SK-N-SH (cell line): ENCODE results near the gene HOXD13. TPM values are rescaled to one million over a fixed set of nuclear protein-coding genes. Genes with fewer than 3 reads are reported as not detected.
A peak's percentile ranks its signal among the peaks of the same experiment; 100 is the strongest.

Experiments used
- CTCF ChIA-PET: fragments of 300-600, 350-600 bp; formaldehyde crosslinking; extraction: SDS; loops from one replicate; lab custom pipeline; 2021; lab: Yijun Ruan, JAX
- POLR2A ChIA-PET: fragments of 350-600 bp; sonication (Branson Sonifier 250); formaldehyde crosslinking; extraction: SDS; loops from one replicate; lab custom pipeline; 2020; ENCODE audit warnings: antibody characterized with exemption, inconsistent platforms; lab: Yijun Ruan, JAX
- DNase-seq: peaks from one replicate; pipeline ENCODE4 v3.0.0; 2012
- H2AFZ ChIP-seq: fragments of 200-600 bp; sonication (generic); 2 replicates; pipeline ENCODE4 v1.8.1; 2016; ENCODE audit warnings: antibody characterized with exemption, mild to moderate bottlenecking, low read depth
- H3F3A ChIP-seq: fragments of 200-600 bp; sonication (generic); replicated peaks from 2 replicates; pipeline ENCODE3; 2016; ENCODE audit warnings: antibody characterized with exemption, mild to moderate bottlenecking; ENCODE audit not compliant: insufficient read depth
- H3K27ac ChIP-seq, 2 experiments: fragments of 200-500 bp in 1 of 2; fragments of 200-600 bp in 1 of 2; sonication (Bioruptor generic) in 1 of 2; sonication (generic), shearing (Covaris generic) in 1 of 2; 2 replicates each; pipeline versions ENCODE4 v1.5.1 to v1.6.1; 2014 to 2016; ENCODE audit warnings: low read depth in 2 of 2, inconsistent platforms in 1 of 2, low read length in 1 of 2, mild to moderate bottlenecking in 1 of 2, mixed read lengths in 1 of 2
- H3K27me3 ChIP-seq: fragments of 200-600 bp; sonication (generic), shearing (Covaris generic); 2 replicates; pipeline ENCODE4 v1.6.1; 2016; ENCODE audit warnings: mixed run types; ENCODE audit not compliant: insufficient read depth
- H3K36me3 ChIP-seq, 2 experiments: fragments of 200-500 bp in 1 of 2; fragments of 200-600 bp in 1 of 2; sonication (Bioruptor generic) in 1 of 2; sonication (generic) in 1 of 2; replicated peaks in 1 of 2; 2 replicates each; pipeline versions ENCODE3 to v1.5.1; 2014 to 2016; ENCODE audit warnings: low read length in 1 of 2, mild to moderate bottlenecking in 1 of 2; ENCODE audit not compliant: insufficient read depth in 2 of 2, control insufficient read depth in 1 of 2
- H3K4me1 ChIP-seq, 2 experiments: fragments of 200-500 bp in 1 of 2; fragments of 200-600 bp in 1 of 2; sonication (Bioruptor generic) in 1 of 2; sonication (generic), shearing (Covaris generic) in 1 of 2; 2 replicates each; pipeline versions ENCODE4 v1.5.1 to v1.6.1; 2014 to 2016; ENCODE audit warnings: low read depth in 1 of 2, low read length in 1 of 2, mixed run types in 1 of 2; ENCODE audit not compliant: insufficient read depth in 2 of 2, control insufficient read depth in 1 of 2
- H3K4me2 ChIP-seq: fragments of 200-600 bp; sonication (generic), shearing (Covaris generic); 2 replicates; pipeline ENCODE4 v1.6.1; 2017; ENCODE audit warnings: mixed run types
- H3K4me3 ChIP-seq, 2 experiments: fragments of 200-500 bp in 1 of 2; fragments of 200-600 bp in 1 of 2; sonication (Bioruptor generic) in 1 of 2; sonication (generic), shearing (Covaris generic) in 1 of 2; 2 replicates each; pipeline versions ENCODE4 v1.5.1 to v1.8.1; 2014 to 2016; ENCODE audit warnings: low read depth in 2 of 2, inconsistent platforms in 1 of 2, low read length in 1 of 2, mild to moderate bottlenecking in 1 of 2, mixed read lengths in 1 of 2, moderate library complexity in 1 of 2
- H3K79me2 ChIP-seq: fragments of 200-600 bp; sonication (generic); 2 replicates; pipeline ENCODE4 v1.8.1; 2017; ENCODE audit warnings: mild to moderate bottlenecking; ENCODE audit not compliant: insufficient read depth
- H3K9ac ChIP-seq: fragments of 200-600 bp; sonication (generic); 2 replicates; pipeline ENCODE4 v1.6.1; 2017; ENCODE audit warnings: mixed run types
- H3K9me2 ChIP-seq: fragments of 200-600 bp; sonication (generic); 2 replicates; pipeline ENCODE4 v1.6.1; 2017; ENCODE audit warnings: mixed run types
- H3K9me3 ChIP-seq: fragments of 200-600 bp; sonication (generic); 2 replicates; pipeline ENCODE4 v1.6.1; 2017; ENCODE audit warnings: mixed run types, mild to moderate bottlenecking, moderate library complexity
- H4K20me1 ChIP-seq: fragments of 200-600 bp; sonication (generic); 2 replicates; pipeline ENCODE4 v1.6.1; 2017; ENCODE audit warnings: mild to moderate bottlenecking, mixed run types; ENCODE audit not compliant: insufficient read depth
- EP300 ChIP-seq, 2 experiments: IDR thresholded peaks; 2 replicates each; pipeline versions ENCODE4 v1.4.0 to v1.6.1; 2012; ENCODE audit warnings: borderline replicate concordance in 1 of 2, low read depth in 1 of 2, low read length in 1 of 2
- FOXM1 ChIP-seq: IDR thresholded peaks from 2 replicates; pipeline ENCODE4 v1.4.0; 2012; ENCODE audit warnings: low read depth, mild to moderate bottlenecking
- GABPA ChIP-seq: IDR thresholded peaks from 2 replicates; pipeline ENCODE4 v1.4.0; 2012; ENCODE audit warnings: low read depth, mild to moderate bottlenecking
- IRF3 ChIP-seq: fragments of 150-350 bp; IDR thresholded peaks from 2 replicates; pipeline ENCODE4 v1.6.1; 2016; ENCODE audit warnings: mild to moderate bottlenecking, low read depth, low read length
- JUND ChIP-seq: IDR thresholded peaks from 2 replicates; pipeline ENCODE4 v1.4.0; 2012
- MAX ChIP-seq: IDR thresholded peaks from 2 replicates; pipeline ENCODE4 v1.4.0; 2012; ENCODE audit warnings: low read depth
- MXI1 ChIP-seq: IDR thresholded peaks from 2 replicates; pipeline ENCODE4 v1.6.1; 2012; ENCODE audit warnings: mild to moderate bottlenecking, low read depth, low read length, improper control_type of control experiment
- NRF1 ChIP-seq: IDR thresholded peaks from 2 replicates; pipeline ENCODE4 v1.6.1; 2012; ENCODE audit warnings: low read depth, mild to moderate bottlenecking, low read length
- POLR2AphosphoS5 ChIP-seq: IDR thresholded peaks from 2 replicates; pipeline ENCODE4 v1.6.1; 2012; ENCODE audit warnings: low read depth, low read length
- REST ChIP-seq: IDR thresholded peaks from 2 replicates; pipeline ENCODE4 v1.6.1; 2012; ENCODE audit warnings: mild to moderate bottlenecking, low read depth, low read length, moderate library complexity
- RFX5 ChIP-seq: IDR thresholded peaks from 2 replicates; pipeline ENCODE4 v1.6.1; 2012; ENCODE audit warnings: mild to moderate bottlenecking, improper control_type of control experiment, low read length
- SMC3 ChIP-seq: IDR thresholded peaks from 2 replicates; pipeline ENCODE4 v1.6.1; 2012; ENCODE audit warnings: low read depth, low read length, improper control_type of control experiment
- TAF1 ChIP-seq: IDR thresholded peaks from 2 replicates; pipeline ENCODE4 v1.6.1; 2012; ENCODE audit warnings: low read depth, mild to moderate bottlenecking, low read length, moderate library complexity, borderline replicate concordance
- TEAD4 ChIP-seq: IDR thresholded peaks from 2 replicates; pipeline ENCODE4 v1.4.0; 2012; ENCODE audit warnings: mild to moderate bottlenecking, borderline replicate concordance; ENCODE audit not compliant: insufficient read depth
- YY1 ChIP-seq: IDR thresholded peaks from 2 replicates; pipeline ENCODE4 v1.4.0; 2012; ENCODE audit warnings: low read depth, mild to moderate bottlenecking
- WGBS: methylation state at CpG from one replicate; pipeline ENCODE4 v1.1.6; 2017; ENCODE audit warnings: low lambda C conversion rate; 5-methylcytosine and 5-hydroxymethylcytosine counted together
- polyA plus RNA-seq, 3 experiments: library from polyadenylated mRNA; depleted of rRNA; stranded (reverse); fragments of >200 nt; gene quantifications; 2 replicates each; pipeline ENCODE4 v1.2.3, GENCODE V29; 2012

Gene HOXD13
- polyA plus RNA-seq, 1 of the 3 experiments (the other 2 are of a cell fraction): not detected

- ChIA-PET POLR2A (no interaction called here), CTCF (interaction anchor here (0.6 to 12.1 kb wide), 48 partner anchors 9 to 1388 kb away, joined by 3 to 262 read pairs (median 4); partner anchors contain the start of gene HOXD13)
- H3K4me2 ChIP-seq: no peak overlapping the region
- peak; percentile 42 for DNase-seq
- no peak overlapping the region for H3K27ac ChIP-seq
- no peak overlapping the region for H3K9ac ChIP-seq
- peaks cover 20% of the 10 kb centered on the region; the same call in 1 of the 2 replicates for H4K20me1 ChIP-seq
- H3K4me3 ChIP-seq: no peak overlapping the region; a peak in 1 of 4 replicates
- WGBS: 11% methylated on average over 36 of the region's 40 CpGs
- H3K9me2 ChIP-seq: no peaks in the 10 kb centered on the region
- no peaks in the 10 kb centered on the region for H3K79me2 ChIP-seq
- peaks cover 0 to 36% of the 10 kb centered on the region in 2 experiments; a peak in 1 of 4 replicates for H3K4me1 ChIP-seq
- H3K9me3 ChIP-seq: no peaks in the 10 kb centered on the region
- no peaks in the 10 kb centered on the region for H3F3A ChIP-seq
- no peak for TF ChIP-seq GABPA
- no peak for TF ChIP-seq SMC3
- TF ChIP-seq EP300 (IDR thresholded peaks at IDR 0.05; ENCODE audit: borderline replicate concordance in 1 of 2, low read depth in 1 of 2, low read length in 1 of 2): no peak
- TF ChIP-seq JUND: no peak
- no peak for TF ChIP-seq FOXM1
- no peak for TF ChIP-seq REST
- TF ChIP-seq TAF1: no peak
- TF ChIP-seq POLR2AphosphoS5: no peak
- TF ChIP-seq YY1: no peak
- TF ChIP-seq MXI1: no peak
- TF ChIP-seq TEAD4: no peak
- TF ChIP-seq IRF3: no peak
- TF ChIP-seq RFX5: no peak
- no peak for TF ChIP-seq NRF1
- TF ChIP-seq MAX: no peak
- peaks cover 98% of the 10 kb centered on the region for H3K27me3 ChIP-seq
- no peak overlapping the region for H2AFZ ChIP-seq
- no peaks in the 10 kb centered on the region for H3K36me3 ChIP-seq
Observed at GRCh38 chr2:176085120-176085788, 7.3 kb upstream of the HOXD13 start.
